GM12892 (cell line): ENCODE data around the gene PIM1.
"Not testable (repeated sequence)": the region's sequence is repeated elsewhere in the genome, so short reads cannot be mapped to it uniquely, and the experiment has no call there.

ENCODE experiments used
- POLR2A ChIP-seq: IDR thresholded peaks from 2 replicates; pipeline ENCODE4 v1.6.1; 2011; ENCODE audit warnings: low read depth, low read length, control low read depth
- TAF1 ChIP-seq: IDR thresholded peaks from 2 replicates; pipeline ENCODE4 v1.6.1; 2011; ENCODE audit warnings: low read depth, mild to moderate bottlenecking, control low read depth, low read length, borderline replicate concordance

DNA sequence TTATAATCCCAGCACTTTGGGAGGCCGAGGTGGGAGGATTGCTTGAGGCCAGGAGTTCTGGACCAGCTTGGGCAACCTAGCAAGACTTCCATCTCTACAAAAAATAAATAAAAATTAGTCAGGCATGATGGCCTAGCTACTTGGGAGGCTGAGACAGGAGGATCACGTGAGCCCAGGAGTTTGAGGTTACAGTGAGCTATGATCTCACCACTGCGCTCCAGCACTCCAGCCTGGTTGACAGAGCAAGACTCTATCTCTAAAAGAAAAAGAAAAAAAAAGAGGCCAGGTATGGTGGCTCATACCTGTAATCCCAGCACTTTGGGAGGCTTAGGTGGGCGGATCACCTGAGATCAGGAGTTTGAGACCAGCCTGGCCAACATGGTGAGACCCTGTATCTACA, 10.7 kb downstream of the PIM1 start:
- TF ChIP-seq POLR2A, TAF1: not testable (repeated sequence)
